Measurements from ENCODE around the gene TNXB. TPM values are rescaled to one million over a fixed set of nuclear protein-coding genes. Genes with fewer than 3 reads are reported as not detected.

The TNXB gene
- total and polyA plus RNA-seq, 9 of the 15 experiments (the other 6 are each of a cell fraction or from before 2014, with no cell fraction given), result 0.14 to 28.1 (median 12.4) TPM

DNA sequence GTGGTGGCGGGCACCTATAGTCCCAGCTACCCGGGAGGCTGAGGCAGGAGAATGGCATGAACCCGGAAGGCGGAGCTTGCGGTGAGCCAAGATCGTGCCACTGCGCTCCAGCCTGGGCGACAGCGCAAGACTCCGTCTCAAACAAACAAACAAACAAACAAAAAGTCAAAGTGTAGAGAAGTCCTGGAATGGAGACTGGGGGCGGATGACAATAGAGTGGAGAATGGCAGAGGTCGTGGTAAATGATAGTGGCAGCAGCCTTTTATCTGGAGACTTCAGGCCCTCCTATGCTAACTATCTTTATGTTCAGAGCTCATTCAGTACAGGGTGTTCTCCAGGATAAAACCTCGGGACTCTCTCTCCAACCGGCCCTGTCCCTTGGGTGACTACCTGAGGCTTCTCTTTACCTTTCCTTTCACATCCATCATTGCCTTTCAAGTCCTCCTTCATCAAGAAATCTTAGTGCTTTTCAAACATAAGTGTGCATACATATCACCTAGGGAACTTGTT lies 22.4 kb upstream of the TNXB start (continued):
- TF ChIP-seq, protein P1, sequence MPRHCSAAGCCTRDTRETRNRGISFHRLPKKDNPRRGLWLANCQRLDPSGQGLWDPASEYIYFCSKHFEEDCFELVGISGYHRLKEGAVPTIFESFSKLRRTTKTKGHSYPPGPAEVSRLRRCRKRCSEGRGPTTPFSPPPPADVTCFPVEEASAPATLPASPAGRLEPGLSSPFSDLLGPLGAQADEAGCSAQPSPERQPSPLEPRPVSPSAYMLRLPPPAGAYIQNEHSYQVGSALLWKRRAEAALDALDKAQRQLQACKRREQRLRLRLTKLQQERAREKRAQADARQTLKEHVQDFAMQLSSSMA (CRISPR knock-in tag; IDR thresholded peaks at IDR 0.05), result no peak
- peak; percentile 94 for TF ChIP-seq SMAD4 (CRISPR knock-in tag; conservative IDR thresholded peaks at IDR 0.05)
- TF ChIP-seq MCM7 (IDR thresholded peaks at IDR 0.05), result peak in 1 of 2 experiments; percentile 19; a peak in 1 of 4 replicates
- peak; percentile 82 for TF ChIP-seq CREB1 (IDR thresholded peaks at IDR 0.05)
- TF ChIP-seq CREB1 (CRISPR knock-in tag; IDR thresholded peaks at IDR 0.05), result no peak
- TF ChIP-seq, protein P2, sequence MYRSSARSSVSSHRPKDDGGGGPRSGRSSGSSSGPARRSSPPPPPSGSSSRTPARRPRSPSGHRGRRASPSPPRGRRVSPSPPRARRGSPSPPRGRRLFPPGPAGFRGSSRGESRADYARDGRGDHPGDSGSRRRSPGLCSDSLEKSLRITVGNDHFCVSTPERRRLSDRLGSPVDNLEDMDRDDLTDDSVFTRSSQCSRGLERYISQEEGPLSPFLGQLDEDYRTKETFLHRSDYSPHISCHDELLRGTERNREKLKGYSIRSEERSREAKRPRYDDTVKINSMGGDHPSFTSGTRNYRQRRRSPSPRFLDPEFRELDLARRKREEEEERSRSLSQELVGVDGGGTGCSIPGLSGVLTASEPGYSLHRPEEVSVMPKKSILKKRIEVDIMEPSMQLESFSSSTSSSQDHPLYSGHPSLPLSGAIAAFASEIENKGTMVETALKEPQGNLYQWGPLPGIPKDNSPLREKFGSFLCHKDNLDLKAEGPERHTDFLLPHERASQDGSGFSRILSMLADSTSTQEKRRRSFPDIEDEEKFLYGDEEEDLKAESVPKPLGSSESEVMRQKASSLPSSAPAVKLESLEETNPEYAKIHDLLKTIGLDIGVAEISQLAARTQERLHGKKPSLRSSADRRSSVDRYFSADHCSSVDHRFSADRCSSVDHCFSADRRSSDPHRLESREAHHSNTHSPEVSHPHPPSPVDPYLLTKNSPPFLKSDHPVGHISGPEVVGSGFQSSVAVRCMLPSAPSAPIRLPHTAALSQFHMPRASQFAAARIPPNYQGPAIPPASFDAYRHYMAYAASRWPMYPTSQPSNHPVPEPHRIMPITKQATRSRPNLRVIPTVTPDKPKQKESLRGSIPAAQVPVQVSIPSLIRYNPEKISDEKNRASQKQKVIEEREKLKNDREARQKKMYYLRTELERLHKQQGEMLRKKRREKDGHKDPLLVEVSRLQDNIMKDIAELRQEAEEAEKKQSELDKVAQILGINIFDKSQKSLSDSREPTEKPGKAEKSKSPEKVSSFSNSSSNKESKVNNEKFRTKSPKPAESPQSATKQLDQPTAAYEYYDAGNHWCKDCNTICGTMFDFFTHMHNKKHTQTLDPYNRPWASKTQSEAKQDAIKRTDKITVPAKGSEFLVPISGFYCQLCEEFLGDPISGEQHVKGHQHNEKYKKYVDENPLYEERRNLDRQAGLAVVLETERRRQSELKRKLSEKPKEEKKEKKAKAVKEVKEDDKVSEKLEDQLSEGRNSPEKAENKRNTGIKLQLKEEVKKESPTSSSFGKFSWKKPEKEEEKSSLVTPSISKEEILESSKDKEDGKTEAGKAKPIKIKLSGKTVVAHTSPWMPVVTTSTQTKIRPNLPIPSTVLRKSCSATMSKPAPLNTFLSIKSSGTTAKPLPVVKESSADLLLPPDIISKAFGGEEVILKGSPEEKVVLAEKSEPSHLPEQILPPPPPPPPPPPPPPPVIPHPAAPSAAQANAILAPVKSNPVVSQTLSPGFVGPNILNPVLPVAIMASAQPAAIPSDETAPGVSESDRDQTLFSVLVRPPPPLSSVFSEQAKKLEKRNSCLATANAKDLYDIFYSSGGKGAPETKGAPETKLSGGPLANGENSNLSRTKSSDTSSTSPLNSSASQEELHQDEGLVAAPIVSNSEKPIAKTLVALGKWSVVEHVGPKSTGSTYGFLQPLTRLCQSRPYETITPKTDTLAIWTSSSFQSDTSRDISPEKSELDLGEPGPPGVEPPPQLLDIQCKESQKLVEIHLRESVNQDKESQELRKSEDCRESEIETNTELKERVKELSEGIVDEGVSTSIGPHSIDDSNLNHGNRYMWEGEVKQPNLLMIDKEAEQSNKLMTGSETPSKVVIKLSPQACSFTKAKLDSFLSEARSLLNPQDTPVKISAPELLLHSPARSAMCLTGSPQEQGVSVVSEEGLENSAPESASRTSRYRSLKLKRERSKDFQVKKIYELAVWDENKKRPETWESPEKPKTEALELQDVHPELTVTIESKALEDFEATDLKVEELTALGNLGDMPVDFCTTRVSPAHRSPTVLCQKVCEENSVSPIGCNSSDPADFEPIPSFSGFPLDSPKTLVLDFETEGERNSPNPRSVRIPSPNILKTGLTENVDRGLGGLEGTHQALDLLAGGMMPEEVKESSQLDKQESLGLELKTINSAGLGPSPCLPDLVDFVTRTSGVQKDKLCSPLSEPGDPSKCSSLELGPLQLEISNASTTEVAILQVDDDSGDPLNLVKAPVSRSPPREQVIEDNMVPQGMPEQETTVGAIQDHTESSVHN (IDR thresholded peaks at IDR 0.05; ENCODE audit: borderline replicate concordance in 1 of 2, low read depth in 1 of 2), result no peak
- TF ChIP-seq SMARCB1 (IDR thresholded peaks at IDR 0.05; ENCODE audit: insufficient read length, low read depth), result peak; percentile 78
- 0 out of 4 replicates have a peak, but pooled peaks of 1 of the 2 experiments have one; percentile 10 for TF ChIP-seq RAD21 (CRISPR knock-in tag; conservative IDR thresholded peaks at IDR 0.05 in 1 of 2, IDR thresholded peaks at IDR 0.05 in 1 of 2)
- TF ChIP-seq, protein P3, sequence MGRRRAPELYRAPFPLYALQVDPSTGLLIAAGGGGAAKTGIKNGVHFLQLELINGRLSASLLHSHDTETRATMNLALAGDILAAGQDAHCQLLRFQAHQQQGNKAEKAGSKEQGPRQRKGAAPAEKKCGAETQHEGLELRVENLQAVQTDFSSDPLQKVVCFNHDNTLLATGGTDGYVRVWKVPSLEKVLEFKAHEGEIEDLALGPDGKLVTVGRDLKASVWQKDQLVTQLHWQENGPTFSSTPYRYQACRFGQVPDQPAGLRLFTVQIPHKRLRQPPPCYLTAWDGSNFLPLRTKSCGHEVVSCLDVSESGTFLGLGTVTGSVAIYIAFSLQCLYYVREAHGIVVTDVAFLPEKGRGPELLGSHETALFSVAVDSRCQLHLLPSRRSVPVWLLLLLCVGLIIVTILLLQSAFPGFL (CRISPR knock-in tag; IDR thresholded peaks at IDR 0.05), result no peak
- TF ChIP-seq SMARCC2 (IDR thresholded peaks at IDR 0.05; ENCODE audit: low read depth), result peak; percentile 97
- TF ChIP-seq, protein P4, sequence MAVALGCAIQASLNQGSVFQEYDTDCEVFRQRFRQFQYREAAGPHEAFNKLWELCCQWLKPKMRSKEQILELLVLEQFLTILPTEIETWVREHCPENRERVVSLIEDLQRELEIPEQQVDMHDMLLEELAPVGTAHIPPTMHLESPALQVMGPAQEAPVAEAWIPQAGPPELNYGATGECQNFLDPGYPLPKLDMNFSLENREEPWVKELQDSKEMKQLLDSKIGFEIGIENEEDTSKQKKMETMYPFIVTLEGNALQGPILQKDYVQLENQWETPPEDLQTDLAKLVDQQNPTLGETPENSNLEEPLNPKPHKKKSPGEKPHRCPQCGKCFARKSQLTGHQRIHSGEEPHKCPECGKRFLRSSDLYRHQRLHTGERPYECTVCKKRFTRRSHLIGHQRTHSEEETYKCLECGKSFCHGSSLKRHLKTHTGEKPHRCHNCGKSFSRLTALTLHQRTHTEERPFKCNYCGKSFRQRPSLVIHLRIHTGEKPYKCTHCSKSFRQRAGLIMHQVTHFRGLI (CRISPR knock-in tag; IDR thresholded peaks at IDR 0.05), result no peak
- TF ChIP-seq STAT5A (IDR thresholded peaks at IDR 0.05; ENCODE audit: borderline replicate concordance, low read length), result peak; percentile 98
- TF ChIP-seq, protein P5, sequence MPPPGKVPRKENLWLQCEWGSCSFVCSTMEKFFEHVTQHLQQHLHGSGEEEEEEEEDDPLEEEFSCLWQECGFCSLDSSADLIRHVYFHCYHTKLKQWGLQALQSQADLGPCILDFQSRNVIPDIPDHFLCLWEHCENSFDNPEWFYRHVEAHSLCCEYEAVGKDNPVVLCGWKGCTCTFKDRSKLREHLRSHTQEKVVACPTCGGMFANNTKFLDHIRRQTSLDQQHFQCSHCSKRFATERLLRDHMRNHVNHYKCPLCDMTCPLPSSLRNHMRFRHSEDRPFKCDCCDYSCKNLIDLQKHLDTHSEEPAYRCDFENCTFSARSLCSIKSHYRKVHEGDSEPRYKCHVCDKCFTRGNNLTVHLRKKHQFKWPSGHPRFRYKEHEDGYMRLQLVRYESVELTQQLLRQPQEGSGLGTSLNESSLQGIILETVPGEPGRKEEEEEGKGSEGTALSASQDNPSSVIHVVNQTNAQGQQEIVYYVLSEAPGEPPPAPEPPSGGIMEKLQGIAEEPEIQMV (tag; conservative IDR thresholded peaks at IDR 0.05; ENCODE audit: low read depth), result no peak; the same call in 1 of the 2 replicates
- TF ChIP-seq SMARCE1 (IDR thresholded peaks at IDR 0.05), result peak; percentile 97

Data from K562 (cell line).